AG04449 (cell line): ENCODE measurements around the gene ASGR2.
"Not testable (repeated sequence)": the region's sequence is repeated elsewhere in the genome, so short reads cannot be mapped to it uniquely, and the experiment has no call there.

Experiments used
- CTCF ChIA-PET: fragments of 350-600 bp; formaldehyde crosslinking; extraction: SDS; loops from one replicate; lab custom pipeline; 2021; ENCODE audit warnings: antibody characterized with exemption; lab: Yijun Ruan, JAX
- POLR2A ChIA-PET: fragments of 400-600, 350-600 bp; formaldehyde crosslinking; extraction: SDS; loops from one replicate; lab custom pipeline; 2020; ENCODE audit warnings: antibody characterized with exemption, inconsistent platforms; lab: Yijun Ruan, JAX
- DNase-seq: peaks from one replicate; pipeline ENCODE4 v3.0.0-alpha.2; 2010; ENCODE audit warnings: low read depth, low spot score
- H3K4me3 ChIP-seq: 2 replicates; pipeline ENCODE4 v1.5.1; 2011; ENCODE audit warnings: low read depth, mild to moderate bottlenecking, control low read depth, low read length
- CTCF ChIP-seq: IDR thresholded peaks from one replicate; pipeline ENCODE4 v1.5.1; 2011; ENCODE audit warnings: mild to moderate bottlenecking, moderate library complexity, low read length, control low read depth, inconsistent platforms; ENCODE audit not compliant: insufficient read depth; ENCODE audit errors: missing control alignments

The ASGR2 gene

GRCh38 chr17:7128160-7128559 is 13.5 kb upstream of the ASGR2 start:
- ChIA-PET POLR2A (no interaction called here), CTCF (interaction anchor here (1.5 to 15.4 kb wide), 3 partner anchors 10 to 79 kb away, joined by 3 to 465 read pairs (median 6); partner anchors contain the start of gene SLC16A11)
- no peak for TF ChIP-seq CTCF
- no peak for DNase-seq
- H3K4me3 ChIP-seq: no peak overlapping the region

GRCh38 chr17:7127501-7127900 is 12.9 kb upstream of the ASGR2 start:
- POLR2A ChIA-PET: not testable (repeated sequence)

GRCh38 chr17:7126386-7126785 is 11.8 kb upstream of the ASGR2 start:
- POLR2A ChIA-PET, DNase-seq, H3K4me3 ChIP-seq: not testable (repeated sequence)
- CTCF ChIA-PET: interaction anchor here (0.9 kb wide), 1 partner anchor 10 kb away, joined by 4 read pairs; no protein-coding TSS in a partner anchor

More at GRCh38 chr17:7127501-7127900, 12.9 kb upstream of the ASGR2 start:
- CTCF ChIA-PET: interaction anchor here (1.6 to 15.4 kb wide), 2 partner anchors 18 to 78 kb away, joined by 3 to 465 read pairs; partner anchors contain the start of gene SLC16A11
- DNase-seq, H3K4me3 ChIP-seq: not testable (repeated sequence)

GRCh38 chr17:7124923-7125322 is 10.3 kb upstream of the ASGR2 start:
- CTCF ChIA-PET: interaction anchor here (0.9 to 1.6 kb wide), 4 partner anchors 9 to 73 kb away, joined by 4 to 9 read pairs (median 6); no protein-coding TSS in a partner anchor
- no peak for TF ChIP-seq CTCF
- DNase-seq: no peak
- H3K4me3 ChIP-seq: no peak overlapping the region
- POLR2A ChIA-PET: interaction anchor here (0.6 kb wide), 1 partner anchor 579 kb away, joined by 4 read pairs; no protein-coding TSS in a partner anchor

GRCh38 chr17:7123844-7124243 is 9.2 kb upstream of the ASGR2 start:
- ChIA-PET CTCF (interaction anchor here (1.2 to 1.6 kb wide), 3 partner anchors 10 to 72 kb away, joined by 4 to 9 read pairs (median 7); no protein-coding TSS in a partner anchor), POLR2A (no interaction called here)
- H3K4me3 ChIP-seq: no peak overlapping the region
- no peak for DNase-seq
- no peak for TF ChIP-seq CTCF

GRCh38 chr17:7122381-7122780 is 7.8 kb upstream of the ASGR2 start:
- DNase-seq: no peak
- no peak for TF ChIP-seq CTCF
- POLR2A ChIA-PET: no interaction called here

GRCh38 chr17:7120635-7121034 is 6.0 kb upstream of the ASGR2 start:
- CTCF ChIA-PET, H3K4me3 ChIP-seq, POLR2A ChIA-PET, DNase-seq: not testable (repeated sequence)

More at GRCh38 chr17:7122381-7122780, 7.8 kb upstream of the ASGR2 start:
- CTCF ChIA-PET: interaction anchor here (1.2 kb wide), 1 partner anchor 11 kb away, joined by 3 read pairs; no protein-coding TSS in a partner anchor
- H3K4me3 ChIP-seq: no peak overlapping the region

GRCh38 chr17:7120123-7120522 is 5.5 kb upstream of the ASGR2 start:
- DNase-seq: no peak
- POLR2A ChIA-PET: no interaction called here
- CTCF ChIA-PET: no interaction called here
- TF ChIP-seq CTCF: no peak
- no peak overlapping the region for H3K4me3 ChIP-seq
